ENCODE data around the gene CBFA2T3.

GRCh38 chr16:89002851-89003830 is 26.1 kb upstream of the CBFA2T3 start:
- TF ChIP-seq NFIC (IDR thresholded peaks at IDR 0.05) = no peak
- TF ChIP-seq YY1 (IDR thresholded peaks at IDR 0.05; ENCODE audit: low read depth) = no peak
- no peak for TF ChIP-seq CEBPB (IDR thresholded peaks at IDR 0.05)
- TF ChIP-seq TAF1 (IDR thresholded peaks at IDR 0.05; ENCODE audit: low read depth) = no peak
- no peak for TF ChIP-seq MAX (IDR thresholded peaks at IDR 0.05)
- no peak for TF ChIP-seq REST (IDR thresholded peaks at IDR 0.05; ENCODE audit: low read depth)
- peak; percentile 65 for TF ChIP-seq USF1 (IDR thresholded peaks at IDR 0.05)
- no peak for TF ChIP-seq RAD21 (IDR thresholded peaks at IDR 0.05; ENCODE audit: low read depth)
- TF ChIP-seq TEAD4 (IDR thresholded peaks at IDR 0.05) = no peak
- no peak for TF ChIP-seq CREB1 (IDR thresholded peaks at IDR 0.05; ENCODE audit: low read depth)
- TF ChIP-seq TCF12 (IDR thresholded peaks at IDR 0.05; ENCODE audit: low read depth) = no peak
